Tibial artery (tissue), 4 donors: ENCODE results near the gene GRAMD1B.

ENCODE experiments used
- DNase-seq, 2 donors: peaks; one replicate each; pipeline ENCODE4 v3.0.0-alpha.2; 2019
- H3K27ac ChIP-seq, 2 donors: fragments of 200-600 bp; sonication (generic) in 1 of 2; 1 replicate in 1 of 2; 2 replicates in 1 of 2; pipeline ENCODE4 v1.5.1; 2018 to 2019; ENCODE audit warnings: mild to moderate bottlenecking in 1 of 2
- H3K27me3 ChIP-seq, 2 donors: fragments of 200-600 bp; sonication (generic) in 1 of 2; one replicate each; pipeline versions ENCODE4 v1.5.1 to v1.6.0; 2016 to 2019
- H3K36me3 ChIP-seq, 3 donors: fragments of 200-600 bp; sonication (generic) in 2 of 3; one replicate each; pipeline ENCODE4 v1.5.1; 2016 to 2019; ENCODE audit warnings: mild to moderate bottlenecking in 2 of 3
- H3K4me1 ChIP-seq, 4 donors: fragments of 200-600 bp; sonication (generic) in 2 of 4; 1 replicate in 3 of 4; 2 replicates in 1 of 4; pipeline ENCODE4 v1.5.1; 2016 to 2019
- H3K4me3 ChIP-seq, 2 donors: fragments of 200-600 bp; sonication (generic) in 1 of 2; 1 replicate in 1 of 2; 2 replicates in 1 of 2; pipeline ENCODE4 v1.5.1; 2018 to 2019; ENCODE audit warnings: mild to moderate bottlenecking in 2 of 2
- H3K9me3 ChIP-seq, 3 donors: fragments of 200-600 bp; sonication (generic) in 1 of 3; one replicate each; pipeline ENCODE4 v1.5.1; 2016 to 2019
- intact Hi-C: fragments of 100-400 bp; cut with DNase I; formaldehyde crosslinking; loops from one replicate; pipeline ENCODE4 v1.15.0; 2023; ENCODE audit warnings: low total_unique reads
- TF ChIP-seq, protein P1 (sequence below), 2 experiments: fragments of 200-600 bp in 1 of 2; fragments of 450-650 bp in 1 of 2; IDR thresholded peaks; one replicate each; pipeline ENCODE4 v1.5.1; 2017 to 2019; ENCODE audit warnings: antibody characterized with exemption in 2 of 2, mild to moderate bottlenecking in 1 of 2, moderate library complexity in 1 of 2

GRAMD1B gene

DNA sequence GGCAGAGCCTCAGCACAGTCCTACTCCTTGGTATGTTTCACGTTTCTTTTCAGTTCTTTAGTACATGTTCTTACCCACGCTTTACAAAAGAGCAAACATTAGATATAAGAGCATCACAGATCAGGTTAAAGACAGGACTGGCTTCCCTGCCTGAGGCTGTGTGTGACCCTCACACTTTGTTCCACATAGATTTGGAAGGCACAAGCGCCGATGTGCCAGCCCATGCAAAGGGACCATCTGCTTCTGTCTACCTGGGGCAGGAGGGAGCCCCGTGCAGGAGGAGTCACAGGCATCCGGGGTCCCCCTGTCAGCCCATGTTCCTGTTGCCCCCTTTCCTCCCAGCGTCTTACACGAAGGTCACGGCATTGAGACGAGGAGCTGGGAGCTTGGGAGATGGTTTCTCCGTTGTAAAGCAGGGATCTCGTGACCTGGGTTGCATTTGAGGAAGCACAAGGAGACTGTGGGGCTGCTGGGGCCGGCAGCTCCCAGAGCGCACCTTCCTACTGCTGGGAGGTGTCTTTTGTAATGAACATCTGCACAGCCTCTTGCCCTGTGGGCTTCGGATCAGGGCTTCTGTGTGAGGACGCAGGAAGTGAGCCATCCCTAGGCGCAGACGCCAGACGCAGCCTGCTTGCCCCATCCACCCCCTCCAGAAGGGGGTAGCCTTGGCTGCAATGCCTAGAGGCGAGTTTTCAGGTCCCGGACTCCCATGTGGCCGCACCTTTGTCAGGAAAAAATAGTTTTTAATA, 151.8 kb downstream of the GRAMD1B start:
- no peaks in the 10 kb centered on the region for H3K9me3 ChIP-seq
- TF ChIP-seq, protein P1, sequence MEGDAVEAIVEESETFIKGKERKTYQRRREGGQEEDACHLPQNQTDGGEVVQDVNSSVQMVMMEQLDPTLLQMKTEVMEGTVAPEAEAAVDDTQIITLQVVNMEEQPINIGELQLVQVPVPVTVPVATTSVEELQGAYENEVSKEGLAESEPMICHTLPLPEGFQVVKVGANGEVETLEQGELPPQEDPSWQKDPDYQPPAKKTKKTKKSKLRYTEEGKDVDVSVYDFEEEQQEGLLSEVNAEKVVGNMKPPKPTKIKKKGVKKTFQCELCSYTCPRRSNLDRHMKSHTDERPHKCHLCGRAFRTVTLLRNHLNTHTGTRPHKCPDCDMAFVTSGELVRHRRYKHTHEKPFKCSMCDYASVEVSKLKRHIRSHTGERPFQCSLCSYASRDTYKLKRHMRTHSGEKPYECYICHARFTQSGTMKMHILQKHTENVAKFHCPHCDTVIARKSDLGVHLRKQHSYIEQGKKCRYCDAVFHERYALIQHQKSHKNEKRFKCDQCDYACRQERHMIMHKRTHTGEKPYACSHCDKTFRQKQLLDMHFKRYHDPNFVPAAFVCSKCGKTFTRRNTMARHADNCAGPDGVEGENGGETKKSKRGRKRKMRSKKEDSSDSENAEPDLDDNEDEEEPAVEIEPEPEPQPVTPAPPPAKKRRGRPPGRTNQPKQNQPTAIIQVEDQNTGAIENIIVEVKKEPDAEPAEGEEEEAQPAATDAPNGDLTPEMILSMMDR (IDR thresholded peaks at IDR 0.05) = no peak
- intact Hi-C loops = no loop called here
- no peak overlapping the region for H3K27ac ChIP-seq
- peaks cover 0 to 49% of the 10 kb centered on the region in 2 donors for H3K27me3 ChIP-seq
- no peaks in the 10 kb centered on the region for H3K36me3 ChIP-seq
- no peak overlapping the region for H3K4me3 ChIP-seq
- no peaks in the 10 kb centered on the region for H3K4me1 ChIP-seq
- peak in 1 of 2 donors; percentile 7 for DNase-seq

DNA sequence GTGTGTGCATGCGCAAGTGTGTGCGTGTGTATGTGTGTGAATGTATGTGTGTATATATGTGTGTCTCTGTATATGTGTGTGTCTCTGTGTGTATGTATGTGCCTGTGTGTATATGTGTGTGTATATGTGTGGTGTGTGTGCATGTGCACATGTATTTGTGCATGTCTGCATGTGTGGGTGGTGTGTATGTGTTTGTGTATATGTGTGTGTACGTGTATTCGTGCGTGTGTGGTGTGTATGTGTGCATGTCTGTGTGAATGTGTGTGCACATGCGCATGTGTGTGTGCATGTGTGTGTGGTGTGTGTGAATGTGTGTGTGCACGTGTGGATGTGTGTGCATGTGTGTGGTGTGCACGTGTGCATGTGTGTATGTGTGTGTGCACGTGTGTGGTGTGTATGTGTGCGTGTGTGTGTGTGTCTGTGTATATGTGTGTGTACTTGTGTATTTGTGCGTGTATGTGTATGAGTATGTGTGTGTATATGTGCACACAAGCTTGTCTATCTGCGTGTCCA, 153.0 kb downstream of the GRAMD1B start:
- Histone ChIP-seq H3K9me3 (no peaks in the 10 kb centered on the region), H3K4me3 (no peak overlapping the region), H3K27ac (no peak overlapping the region), H3K27me3 (peaks cover 0 to 46% of the 10 kb centered on the region in 2 donors), H3K36me3 (no peaks in the 10 kb centered on the region), H3K4me1 (no peaks in the 10 kb centered on the region)
- no peak for DNase-seq
- TF ChIP-seq, protein P1 (IDR thresholded peaks at IDR 0.05) = no peak
- intact Hi-C loops = no loop called here

DNA sequence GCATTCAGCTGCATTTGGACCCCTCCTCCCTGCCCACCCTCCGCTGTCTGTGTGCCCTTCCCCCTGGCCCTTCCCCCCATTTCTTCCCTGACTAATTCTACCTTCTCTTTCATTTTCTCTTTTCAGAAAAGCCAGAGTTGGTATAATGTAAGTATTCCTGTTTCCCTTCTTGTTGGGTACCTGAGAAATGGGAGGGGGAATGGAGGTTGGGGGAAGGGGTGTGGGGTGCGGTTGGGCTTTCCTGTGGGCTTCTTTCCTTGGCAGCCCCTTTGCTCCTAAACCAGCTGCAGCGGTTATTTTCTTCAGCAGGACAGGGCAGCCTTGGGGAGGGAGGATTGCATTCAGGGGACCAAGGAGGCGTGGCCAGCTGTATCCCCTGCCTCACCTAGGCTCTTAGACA, 154.1 kb downstream of the GRAMD1B start:
- Histone ChIP-seq H3K4me3 (no peak overlapping the region), H3K36me3 (no peaks in the 10 kb centered on the region), H3K27ac (no peak overlapping the region), H3K9me3 (no peaks in the 10 kb centered on the region), H3K27me3 (peaks cover 0 to 37% of the 10 kb centered on the region in 2 donors), H3K4me1 (no peaks in the 10 kb centered on the region)
- TF ChIP-seq, protein P1 (IDR thresholded peaks at IDR 0.05) = no peak
- no peak for DNase-seq
- intact Hi-C loops = no loop called here

DNA sequence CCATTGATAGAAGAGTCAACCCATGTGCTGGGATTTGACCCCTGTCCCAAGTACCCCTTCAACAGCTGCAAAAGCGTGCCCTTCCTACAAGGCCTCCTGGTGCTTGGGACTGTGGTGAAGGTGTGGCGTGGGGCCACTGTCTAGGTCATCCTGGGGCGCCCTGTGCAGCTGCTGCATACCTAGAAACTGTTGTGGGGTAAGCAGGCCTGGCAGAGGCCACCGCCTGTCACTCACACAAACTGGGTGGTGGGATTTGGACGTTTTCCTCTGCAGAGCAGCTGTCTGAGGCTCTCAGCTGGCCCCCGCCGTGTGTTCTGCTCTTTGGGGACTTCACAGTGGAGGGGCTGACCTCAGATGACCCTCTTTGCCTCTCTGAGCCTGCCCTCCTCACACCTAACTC, 154.7 kb downstream of the GRAMD1B start:
- intact Hi-C loops = no loop called here
- no peak for DNase-seq
- TF ChIP-seq, protein P1 (IDR thresholded peaks at IDR 0.05) = no peak

DNA sequence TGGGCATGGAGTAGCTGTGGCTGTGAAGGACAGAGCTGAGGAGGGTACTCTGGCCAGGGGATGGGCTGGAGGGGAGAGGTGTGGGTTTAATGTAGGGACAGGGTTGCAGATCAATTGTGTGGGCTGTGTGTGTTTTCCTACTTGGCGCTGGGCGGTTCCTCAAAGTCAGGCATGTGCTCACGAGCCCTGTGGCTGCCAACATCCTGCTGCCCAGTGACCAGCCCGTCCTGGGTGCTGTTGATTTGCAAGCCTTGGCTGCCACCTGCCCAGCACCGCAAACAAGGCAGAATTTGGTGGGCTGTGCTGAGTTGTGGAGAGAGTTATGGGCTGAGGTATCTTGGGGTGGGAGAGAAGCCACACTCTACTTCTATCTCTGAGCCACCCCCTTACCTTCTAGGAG, 155.1 kb downstream of the GRAMD1B start:
- intact Hi-C loops = no loop called here
- DNase-seq = no peak
- H3K9me3 ChIP-seq = no peaks in the 10 kb centered on the region
- H3K4me1 ChIP-seq = no peaks in the 10 kb centered on the region
- H3K36me3 ChIP-seq = no peaks in the 10 kb centered on the region
- H3K4me3 ChIP-seq = no peak overlapping the region
- TF ChIP-seq, protein P1 (IDR thresholded peaks at IDR 0.05) = no peak
- H3K27me3 ChIP-seq = peaks cover 0 to 26% of the 10 kb centered on the region in 2 donors
- no peak overlapping the region for H3K27ac ChIP-seq

More for the DNA sequence above, 154.7 kb downstream of the GRAMD1B start:
- H3K4me1 ChIP-seq = no peaks in the 10 kb centered on the region
- H3K36me3 ChIP-seq = no peaks in the 10 kb centered on the region
- H3K27ac ChIP-seq = no peak overlapping the region
- H3K9me3 ChIP-seq = no peaks in the 10 kb centered on the region
- no peak overlapping the region for H3K4me3 ChIP-seq
- H3K27me3 ChIP-seq = peaks cover 0 to 31% of the 10 kb centered on the region in 2 donors
